ENCODE measurements around the gene DNPH1. TPM values are rescaled to one million over a fixed set of nuclear protein-coding genes. Genes with fewer than 3 reads are reported as not detected.

DNPH1 gene
- total RNA-seq, 1 donor from 2014 or later, result 71.6 TPM

GRCh38 chr6:43178150-43178549 is 51.1 kb downstream of the DNPH1 start:
- Mint-ChIP-seq H3K36me3 (ENCODE audit: low read depth) (peaks cover 41% of the 10 kb centered on the region), H3K4me1 (ENCODE audit: low read depth) (peaks cover 44% of the 10 kb centered on the region)

GRCh38 chr6:43176423-43176786 is 52.9 kb downstream of the DNPH1 start:
- Mint-ChIP-seq H3K36me3 (ENCODE audit: low read depth) (peaks cover 35% of the 10 kb centered on the region), H3K4me1 (ENCODE audit: low read depth) (peaks cover 41% of the 10 kb centered on the region), H3K27me3 (ENCODE audit: insufficient read depth) (no peaks in the 10 kb centered on the region), H3K4me3 (no peak overlapping the region), H3K9me3 (no peaks in the 10 kb centered on the region), H3K27ac (peak overlapping the region; percentile 70)
- intact Hi-C loops (cut with micrococcal nuclease), result no loop called here
- no peak for DNase-seq (ENCODE audit: low spot score)

More at GRCh38 chr6:43178150-43178549, 51.1 kb downstream of the DNPH1 start:
- DNase-seq (ENCODE audit: low spot score), result no peak
- intact Hi-C loops (cut with micrococcal nuclease), result no loop called here
- no peak overlapping the region for H3K4me3 Mint-ChIP-seq
- H3K27me3 Mint-ChIP-seq (ENCODE audit: insufficient read depth), result no peaks in the 10 kb centered on the region
- no peak overlapping the region for H3K27ac Mint-ChIP-seq
- no peaks in the 10 kb centered on the region for H3K9me3 Mint-ChIP-seq

DNA sequence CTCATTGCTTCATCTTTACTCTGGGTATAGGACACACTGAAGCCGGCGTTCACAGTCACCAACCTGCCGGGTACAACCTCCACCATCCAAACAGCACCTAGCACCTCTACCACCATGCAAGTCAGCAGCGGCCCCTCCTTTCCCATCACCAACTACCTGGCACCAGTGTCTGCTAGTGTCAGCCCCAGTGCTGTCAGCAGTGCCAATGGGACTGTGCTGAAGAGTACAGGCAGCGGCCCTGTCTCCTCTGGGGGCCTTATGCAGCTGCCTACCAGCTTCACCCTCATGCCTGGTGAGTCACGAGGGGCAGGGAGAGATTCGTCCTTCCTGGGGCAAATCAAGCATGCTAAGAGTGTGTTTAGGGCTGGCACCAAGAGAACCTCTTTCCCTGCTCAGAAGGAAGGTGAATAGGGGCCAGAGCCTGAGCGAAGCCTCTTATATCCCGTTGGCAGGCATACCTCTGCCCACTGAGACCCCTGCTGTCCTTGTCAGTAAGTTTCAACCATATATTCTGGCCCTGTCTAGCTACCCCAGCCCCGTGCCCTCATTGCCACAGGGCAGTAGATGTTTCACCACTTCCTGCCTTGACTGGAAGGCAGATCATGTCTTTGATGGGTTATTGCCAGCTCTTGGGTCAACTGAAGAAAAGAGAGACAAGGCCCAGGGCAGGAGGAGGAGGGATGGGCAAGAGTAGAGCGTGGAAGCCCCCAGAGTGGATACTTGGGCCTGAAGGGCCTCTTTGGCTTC is 53.4 kb downstream of the DNPH1 start:
- Mint-ChIP-seq H3K9me3 (no peaks in the 10 kb centered on the region), H3K4me3 (no peak overlapping the region), H3K4me1 (ENCODE audit: low read depth) (peaks cover 38% of the 10 kb centered on the region), H3K27me3 (ENCODE audit: insufficient read depth) (peaks cover 2% of the 10 kb centered on the region), H3K36me3 (ENCODE audit: low read depth) (peaks cover 32% of the 10 kb centered on the region), H3K27ac (peak overlapping the region; percentile 70)
- no peak for DNase-seq (ENCODE audit: low spot score)
- intact Hi-C loops (cut with micrococcal nuclease), result loop anchor here (2.0 kb wide), 1 partner anchor 207 kb away; no protein-coding TSS in a partner anchor

Other genes with a start within 250 kb of the DNPH1 start
- 52.1 and 53.4 TPM in 2 replicates for gene PPP2R5D, start 244.9 kb downstream of the DNPH1 start, total RNA-seq
- gene MEA1, start 215.5 kb downstream of the DNPH1 start, total RNA-seq, result 89.3 and 92.7 TPM in 2 replicates
- 76.6 and 77.0 TPM in 2 replicates for gene KLHDC3, start 215.2 kb downstream of the DNPH1 start, total RNA-seq
- 86.1 and 89.9 TPM in 2 replicates for gene RRP36, start 207.9 kb downstream of the DNPH1 start, total RNA-seq
- gene CUL7, start 175.6 kb downstream of the DNPH1 start, total RNA-seq, result 20.1 and 23.2 TPM in 2 replicates
- 89.6 and 97.4 TPM in 2 replicates for gene MRPL2, start 170.0 kb downstream of the DNPH1 start, total RNA-seq
- 12.7 and 13.7 TPM in 2 replicates for gene KLC4, start 169.8 kb downstream of the DNPH1 start, total RNA-seq
- gene PTK7, start 153.2 kb downstream of the DNPH1 start, total RNA-seq, result 3.3 and 3.7 TPM in 2 replicates
- gene SRF, start 58.2 kb downstream of the DNPH1 start, total RNA-seq, result 61.4 and 61.9 TPM in 2 replicates
- 38.9 and 42.2 TPM in 2 replicates for gene CUL9, start 47.3 kb downstream of the DNPH1 start, total RNA-seq
- 1.7 and 2.0 TPM in 2 replicates for gene TTBK1, start 14.0 kb upstream of the DNPH1 start, total RNA-seq
- gene SLC22A7, start 68.8 kb upstream of the DNPH1 start, total RNA-seq, result not detected in 2 replicates
- not detected in 2 replicates for gene CRIP3, start 79.3 kb upstream of the DNPH1 start, total RNA-seq
- gene ZNF318, start 140.2 kb upstream of the DNPH1 start, total RNA-seq, result 9.1 and 9.7 TPM in 2 replicates
- 40.5 and 43.6 TPM in 2 replicates for gene ABCC10, start 198.1 kb upstream of the DNPH1 start, total RNA-seq
- gene DLK2, start 226.1 kb upstream of the DNPH1 start, total RNA-seq, result 1.5 and 2.0 TPM in 2 replicates
- 43.4 and 48.2 TPM in 2 replicates for gene TJAP1, start 248.1 kb upstream of the DNPH1 start, total RNA-seq

Data from activated T-helper 1 cell treated with anti-CD3 and anti-CD28 coated beads, Interleukin-12 subunit alpha, Interleukin-12 subunit beta, Interleukin-2, Interleukin-4 antibody, amounts not matched to agents 30 ng/mL and 10 ng/mL and 1 ng/mL, durations not matched to agents 14 hours and 24 hours and 36 hours (primary cell).